ENCODE results near the gene LMF2. TPM values are rescaled to one million over a fixed set of nuclear protein-coding genes. Genes with fewer than 3 reads are reported as not detected.

LMF2 gene
- total RNA-seq, 2 experiments from 2014 or later: 49.2 to 50.7 TPM

DNA sequence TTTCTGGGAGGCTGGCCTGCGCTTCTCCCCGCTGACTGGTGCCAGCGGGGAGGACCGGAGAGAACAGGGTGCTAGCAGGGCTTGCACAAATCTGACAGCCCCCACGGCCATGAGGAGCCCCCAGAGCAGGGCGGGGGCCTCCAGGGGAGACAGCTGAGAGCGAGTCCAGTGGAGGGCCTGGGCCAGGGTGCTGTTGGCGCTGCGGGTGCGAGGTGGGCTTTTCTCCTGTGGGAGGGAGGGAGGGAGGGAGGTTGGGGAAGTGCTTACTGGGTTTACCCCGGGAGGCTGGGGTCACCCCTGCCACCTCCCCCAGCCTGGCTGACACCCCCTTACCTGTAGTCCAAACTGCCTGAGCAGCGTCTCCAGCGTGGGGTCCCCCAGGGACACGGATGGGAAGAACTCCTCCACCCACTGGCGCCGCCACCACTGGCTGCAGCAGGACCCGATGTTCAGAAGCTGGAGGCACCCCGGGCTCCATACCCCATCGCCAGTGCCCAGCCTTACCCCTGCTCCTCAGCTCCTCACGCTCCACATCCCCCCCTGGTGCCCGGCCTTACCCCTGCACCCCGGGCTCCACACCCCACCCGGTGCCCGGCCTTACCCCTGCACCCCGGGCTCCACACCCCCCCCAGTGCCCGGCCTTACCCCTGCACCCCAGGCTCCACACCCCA lies 3.9 kb downstream of the LMF2 start:
- Histone ChIP-seq H3K4me3 (ENCODE audit: low read depth, low read length, poor library complexity, severe bottlenecking) (no peak overlapping the region), H4K20me1 (ENCODE audit: insufficient read depth, low read length) (no peaks in the 10 kb centered on the region), H3K9me3 (ENCODE audit: low read length) (no peaks in the 10 kb centered on the region), H3K4me1 (ENCODE audit: insufficient read depth, low read length, poor library complexity, severe bottlenecking) (peaks cover 12% of the 10 kb centered on the region), H3K4me2 (ENCODE audit: low read length) (no peak overlapping the region), H3K36me3 (ENCODE audit: insufficient read depth, low read length) (peaks cover 20% of the 10 kb centered on the region; the same call in 1 of the 2 replicates), H3K27ac (ENCODE audit: low read depth, low read length, poor library complexity, severe bottlenecking) (no peak overlapping the region), H3K79me2 (ENCODE audit: insufficient read depth, low read depth, low read length) (peaks cover 10% of the 10 kb centered on the region), H2AFZ (ENCODE audit: low read length) (no peak overlapping the region), H3K9me2 (ENCODE audit: insufficient read depth, low read length) (no peaks in the 10 kb centered on the region)
- no peak for TF ChIP-seq EZH2phosphoT487 (IDR thresholded peaks at IDR 0.05; ENCODE audit: borderline replicate concordance, low read depth, low read length)
- TF ChIP-seq, protein P1, sequence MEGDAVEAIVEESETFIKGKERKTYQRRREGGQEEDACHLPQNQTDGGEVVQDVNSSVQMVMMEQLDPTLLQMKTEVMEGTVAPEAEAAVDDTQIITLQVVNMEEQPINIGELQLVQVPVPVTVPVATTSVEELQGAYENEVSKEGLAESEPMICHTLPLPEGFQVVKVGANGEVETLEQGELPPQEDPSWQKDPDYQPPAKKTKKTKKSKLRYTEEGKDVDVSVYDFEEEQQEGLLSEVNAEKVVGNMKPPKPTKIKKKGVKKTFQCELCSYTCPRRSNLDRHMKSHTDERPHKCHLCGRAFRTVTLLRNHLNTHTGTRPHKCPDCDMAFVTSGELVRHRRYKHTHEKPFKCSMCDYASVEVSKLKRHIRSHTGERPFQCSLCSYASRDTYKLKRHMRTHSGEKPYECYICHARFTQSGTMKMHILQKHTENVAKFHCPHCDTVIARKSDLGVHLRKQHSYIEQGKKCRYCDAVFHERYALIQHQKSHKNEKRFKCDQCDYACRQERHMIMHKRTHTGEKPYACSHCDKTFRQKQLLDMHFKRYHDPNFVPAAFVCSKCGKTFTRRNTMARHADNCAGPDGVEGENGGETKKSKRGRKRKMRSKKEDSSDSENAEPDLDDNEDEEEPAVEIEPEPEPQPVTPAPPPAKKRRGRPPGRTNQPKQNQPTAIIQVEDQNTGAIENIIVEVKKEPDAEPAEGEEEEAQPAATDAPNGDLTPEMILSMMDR (conservative IDR thresholded peaks at IDR 0.05; ENCODE audit: low read length): 0 out of 2 replicates have a peak, but pooled peaks have one; percentile 20
- DNase-seq (ENCODE audit: low spot score): no peak
- BruUV-seq (replicated peaks): no TSS peak
- CTCF ChIA-PET (ENCODE audit: unreplicated experiment): no interaction called here
- POLR2A ChIA-PET: no interaction called here
- intact Hi-C loops (cut with micrococcal nuclease; ENCODE audit: unreplicated experiment): loop anchor here (10.0 kb wide), 1 partner anchor 259 kb away; the partner anchor contains the start of gene TUBGCP6

DNA sequence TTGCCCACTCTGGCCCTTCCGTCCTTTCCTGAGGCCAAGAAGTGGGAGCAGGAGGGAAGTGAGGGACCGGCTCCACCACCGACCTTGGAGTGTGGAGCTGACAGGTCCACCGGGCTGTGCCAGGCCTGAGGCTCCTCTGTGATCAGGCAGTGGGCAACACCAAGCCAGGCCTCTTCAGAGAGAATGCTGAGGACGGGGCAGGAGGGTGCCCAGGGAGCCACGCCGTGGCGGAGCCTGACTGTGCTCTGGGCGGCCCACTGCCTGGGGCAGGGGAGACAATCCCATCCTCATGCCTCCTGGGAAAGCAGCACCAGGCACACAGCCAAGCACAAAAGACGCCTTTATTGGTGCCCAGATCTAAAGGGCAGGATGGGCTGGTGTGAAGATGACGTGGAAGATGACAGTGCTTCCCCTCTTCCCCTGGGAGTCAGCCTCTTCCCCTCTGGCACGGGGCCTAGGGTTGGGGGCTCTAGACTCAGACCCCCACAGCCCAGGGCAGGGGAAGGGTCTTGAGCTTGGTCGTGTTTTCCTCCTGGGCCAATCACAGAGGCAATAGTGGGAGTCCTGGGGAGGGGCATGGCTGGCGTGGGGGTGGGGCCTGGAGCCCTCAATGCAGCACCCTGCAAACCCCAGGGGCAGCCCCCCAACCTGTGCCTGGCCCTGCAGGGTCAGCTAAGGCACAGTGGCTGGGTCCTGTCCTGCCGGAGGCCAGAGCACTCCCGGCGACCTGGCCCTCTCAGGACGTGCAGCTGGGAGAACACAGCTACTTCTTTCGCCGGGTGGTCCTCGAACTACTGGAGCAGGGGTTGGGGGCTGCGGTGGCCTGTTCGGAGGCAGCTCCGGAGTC lies 4.7 kb downstream of the LMF2 start:
- H3K27ac ChIP-seq (ENCODE audit: low read depth, low read length, poor library complexity, severe bottlenecking): no peak overlapping the region
- intact Hi-C loops (cut with micrococcal nuclease; ENCODE audit: unreplicated experiment): loop anchor here (10.0 kb wide), 1 partner anchor 258 kb away; the partner anchor contains the start of gene TUBGCP6
- no TSS peak for BruUV-seq (replicated peaks)

More for the DNA sequence above, 4.7 kb downstream of the LMF2 start:
- TF ChIP-seq, protein P1 (conservative IDR thresholded peaks at IDR 0.05; ENCODE audit: low read length): no peak
- TF ChIP-seq EZH2phosphoT487 (IDR thresholded peaks at IDR 0.05; ENCODE audit: borderline replicate concordance, low read depth, low read length): no peak
- POLR2A ChIA-PET: no interaction called here
- H3K4me3 ChIP-seq (ENCODE audit: low read depth, low read length, poor library complexity, severe bottlenecking): no peak overlapping the region
- CTCF ChIA-PET (ENCODE audit: unreplicated experiment): no interaction called here
- H3K79me2 ChIP-seq (ENCODE audit: insufficient read depth, low read depth, low read length): peaks cover 6% of the 10 kb centered on the region; the same call in 1 of the 2 replicates
- no peaks in the 10 kb centered on the region for H3K9me2 ChIP-seq (ENCODE audit: insufficient read depth, low read length)
- peaks cover 20% of the 10 kb centered on the region; the same call in 1 of the 2 replicates for H3K36me3 ChIP-seq (ENCODE audit: insufficient read depth, low read length)
- H3K9me3 ChIP-seq (ENCODE audit: low read length): no peaks in the 10 kb centered on the region
- DNase-seq (ENCODE audit: low spot score): no peak
- no peaks in the 10 kb centered on the region for H4K20me1 ChIP-seq (ENCODE audit: insufficient read depth, low read length)
- no peak overlapping the region for H2AFZ ChIP-seq (ENCODE audit: low read length)
- peaks cover 18% of the 10 kb centered on the region for H3K4me1 ChIP-seq (ENCODE audit: insufficient read depth, low read length, poor library complexity, severe bottlenecking)
- H3K4me2 ChIP-seq (ENCODE audit: low read length): no peak overlapping the region

All from OCI-LY7 (cell line).